A549 (cell line): ENCODE results near the gene FAAP100. TPM values are rescaled to one million over a fixed set of nuclear protein-coding genes. Genes with fewer than 3 reads are reported as not detected.

Experiments used
- BCL3 ChIP-seq: fragments of >200 bp; sonication (Bioruptor Twin); formaldehyde crosslinking; IDR thresholded peaks from 3 replicates; pipeline ENCODE4 v1.6.1; 2016
- CBX2 ChIP-seq: fragments of 200-600 bp; sonication (generic); IDR thresholded peaks from 2 replicates; pipeline ENCODE4 v1.6.1; 2016; ENCODE audit warnings: low read depth, mild to moderate bottlenecking, borderline replicate concordance
- CBX8 ChIP-seq: fragments of 200-600 bp; sonication (generic); IDR thresholded peaks from 2 replicates; pipeline ENCODE4 v1.6.1; 2016
- CEBPB ChIP-seq, 2 experiments: fragments of >200 bp in 1 of 2; sonication (Bioruptor Twin) in 1 of 2; formaldehyde crosslinking in 1 of 2; IDR thresholded peaks; 2 replicates each; pipeline ENCODE4 v1.6.1; 2012 to 2016
- CHD2 ChIP-seq: fragments of 150-350 bp; IDR thresholded peaks from 2 replicates; pipeline ENCODE4 v1.6.1; 2014; ENCODE audit warnings: low read length; ENCODE audit not compliant: partially characterized antibody
- CHD4 ChIP-seq: fragments of 200-600 bp; sonication (generic); IDR thresholded peaks from 2 replicates; pipeline ENCODE4 v1.6.1; 2016; ENCODE audit warnings: antibody characterized with exemption, mild to moderate bottlenecking, borderline replicate concordance
- CTCF ChIP-seq: fragments of >200 bp; sonication (Bioruptor Twin); formaldehyde crosslinking; IDR thresholded peaks from 3 replicates; pipeline ENCODE4 v1.5.1; 2016
- E2F6 ChIP-seq: IDR thresholded peaks from 2 replicates; pipeline ENCODE4 v1.6.1; 2012; ENCODE audit warnings: low read depth, borderline replicate concordance
- ELK1 ChIP-seq: fragments of 150-350 bp; IDR thresholded peaks from 2 replicates; pipeline ENCODE4 v1.6.1; 2014; ENCODE audit warnings: low read depth, mild to moderate bottlenecking, low read length
- FOSL2 ChIP-seq, 2 experiments: fragments of 450-650 bp in 1 of 2; fragments of >200 bp in 1 of 2; sonication (Bioruptor Twin) in 1 of 2; formaldehyde crosslinking; IDR thresholded peaks; 2 replicates each; pipeline versions ENCODE4 v1.5.0 to v1.6.1; 2016 to 2020; ENCODE audit warnings: mild to moderate bottlenecking in 1 of 2, moderate library complexity in 1 of 2
- GATA3 ChIP-seq: IDR thresholded peaks from 2 replicates; pipeline ENCODE4 v1.6.1; 2012; ENCODE audit warnings: borderline replicate concordance
- HDAC2 ChIP-seq: fragments of 200-600 bp; sonication (generic); IDR thresholded peaks from 2 replicates; pipeline ENCODE4 v1.6.1; 2016
- HEYL ChIP-seq: fragments of 250-450 bp; sonication (Bioruptor Pico); IDR thresholded peaks from 2 replicates; pipeline ENCODE4 v1.8.0; 2021; ENCODE audit warnings: mild to moderate bottlenecking, moderate library complexity
- HOXA7 ChIP-seq: fragments of 250-450 bp; sonication (Bioruptor Pico); IDR thresholded peaks from 2 replicates; pipeline ENCODE4 v1.5.0; 2020; ENCODE audit warnings: mild to moderate bottlenecking, moderate library complexity
- HOXB13 ChIP-seq: fragments of 250-450 bp; sonication (Bioruptor Pico); IDR thresholded peaks from 2 replicates; pipeline ENCODE4 v1.5.0; 2020; ENCODE audit warnings: low read depth, mild to moderate bottlenecking, moderate library complexity
- JUN ChIP-seq, 2 experiments: fragments of >200 bp; sonication (Bioruptor Twin); formaldehyde crosslinking; IDR thresholded peaks; 2 replicates in 1 of 2; 3 replicates in 1 of 2; pipeline ENCODE4 v1.6.1; 2016 to 2017
- JUNB ChIP-seq: fragments of >200 bp; sonication (Bioruptor Twin); formaldehyde crosslinking; IDR thresholded peaks from 2 replicates; pipeline ENCODE4 v1.6.1; 2016
- KDM1A ChIP-seq: fragments of 200-600 bp; sonication (generic); IDR thresholded peaks from 2 replicates; pipeline ENCODE4 v1.6.1; 2016; ENCODE audit warnings: low read depth, mild to moderate bottlenecking
- KDM5A ChIP-seq: fragments of 200-600 bp; sonication (generic); IDR thresholded peaks from 2 replicates; pipeline ENCODE4 v1.6.1; 2016; ENCODE audit warnings: antibody characterized with exemption, mild to moderate bottlenecking
- MAFK ChIP-seq: fragments of 450-650 bp; IDR thresholded peaks from 2 replicates; pipeline ENCODE4 v1.6.1; 2014; ENCODE audit not compliant: partially characterized antibody
- MAX ChIP-seq: IDR thresholded peaks from 2 replicates; pipeline ENCODE4 v1.6.1; 2012
- MAZ ChIP-seq: fragments of 150-350 bp; IDR thresholded peaks from 2 replicates; pipeline ENCODE4 v1.6.1; 2014; ENCODE audit warnings: antibody characterized with exemption, low read depth, low read length, borderline replicate concordance
- MYC ChIP-seq: IDR thresholded peaks from 2 replicates; pipeline ENCODE4 v1.6.1; 2012; ENCODE audit warnings: mild to moderate bottlenecking, inconsistent platforms, low read length, improper control_type of control experiment, borderline replicate concordance
- NFE2L2 ChIP-seq: fragments of 150-350 bp; conservative IDR thresholded peaks from 2 replicates; pipeline ENCODE4 v1.6.1; 2014; ENCODE audit warnings: low read length
- PHF8 ChIP-seq: fragments of 200-600 bp; sonication (generic); IDR thresholded peaks from 2 replicates; pipeline ENCODE4 v1.6.1; 2016; ENCODE audit warnings: low read depth, mild to moderate bottlenecking, antibody characterized with exemption, moderate library complexity, borderline replicate concordance
- POLR2A ChIP-seq: IDR thresholded peaks from 2 replicates; pipeline ENCODE4 v1.6.1; 2012; ENCODE audit warnings: mild to moderate bottlenecking, low read length
- POLR2AphosphoS2 ChIP-seq: conservative IDR thresholded peaks from 2 replicates; pipeline ENCODE4 v1.6.1; 2012; ENCODE audit warnings: low read length, improper control_type of control experiment, inconsistent platforms
- RFX5 ChIP-seq: fragments of 450-650 bp; IDR thresholded peaks from 2 replicates; pipeline ENCODE4 v1.7.1; 2014; ENCODE audit warnings: antibody characterized with exemption, mild to moderate bottlenecking, moderate library complexity
- RNF2 ChIP-seq: fragments of 200-600 bp; sonication (generic); IDR thresholded peaks from 2 replicates; pipeline ENCODE4 v1.6.1; 2016; ENCODE audit warnings: low read depth, mild to moderate bottlenecking, antibody characterized with exemption, moderate library complexity, borderline replicate concordance
- TP53 ChIP-seq: fragments of 250-450 bp; sonication (Bioruptor Pico); IDR thresholded peaks from 2 replicates; pipeline ENCODE4 v1.5.0; 2021; ENCODE audit warnings: mild to moderate bottlenecking, moderate library complexity
- ZC3H11A ChIP-seq: fragments of 450-650 bp; IDR thresholded peaks from 2 replicates; pipeline ENCODE4 v1.6.1; 2014; ENCODE audit warnings: antibody characterized with exemption, mild to moderate bottlenecking
- ZFP36 ChIP-seq: fragments of 450-650 bp; IDR thresholded peaks from 2 replicates; pipeline ENCODE4 v1.6.1; 2014; ENCODE audit warnings: borderline replicate concordance; ENCODE audit not compliant: partially characterized antibody
- ZSCAN20 ChIP-seq: fragments of 250-450 bp; sonication (Bioruptor Pico); IDR thresholded peaks from 2 replicates; pipeline ENCODE4 v1.8.0; 2022; ENCODE audit warnings: mild to moderate bottlenecking, moderate library complexity
- polyA plus RNA-seq, 4 experiments: library from polyadenylated mRNA; depleted of rRNA in 3 of 4; stranded (reverse); fragments of >200 nt; fragmentation: RNase III in 1 of 4; extraction: RNeasy Plus Mini Kit Qiagen cat#74134 plus additional on column Dnase treatment in 1 of 4; gene quantifications; 2 replicates in 3 of 4; 3 replicates in 1 of 4; pipeline ENCODE4 v1.2.3, GENCODE V29; 2011 to 2017
- TF ChIP-seq, protein P1 (sequence below): fragments of 450-650 bp; IDR thresholded peaks from 2 replicates; pipeline ENCODE4 v1.6.1; 2014; ENCODE audit warnings: antibody characterized with exemption

FAAP100 gene
- polyA plus RNA-seq, 2 of the 4 experiments (the other 2 are of a cell fraction) = 5.4 to 16.8 TPM

DNA sequence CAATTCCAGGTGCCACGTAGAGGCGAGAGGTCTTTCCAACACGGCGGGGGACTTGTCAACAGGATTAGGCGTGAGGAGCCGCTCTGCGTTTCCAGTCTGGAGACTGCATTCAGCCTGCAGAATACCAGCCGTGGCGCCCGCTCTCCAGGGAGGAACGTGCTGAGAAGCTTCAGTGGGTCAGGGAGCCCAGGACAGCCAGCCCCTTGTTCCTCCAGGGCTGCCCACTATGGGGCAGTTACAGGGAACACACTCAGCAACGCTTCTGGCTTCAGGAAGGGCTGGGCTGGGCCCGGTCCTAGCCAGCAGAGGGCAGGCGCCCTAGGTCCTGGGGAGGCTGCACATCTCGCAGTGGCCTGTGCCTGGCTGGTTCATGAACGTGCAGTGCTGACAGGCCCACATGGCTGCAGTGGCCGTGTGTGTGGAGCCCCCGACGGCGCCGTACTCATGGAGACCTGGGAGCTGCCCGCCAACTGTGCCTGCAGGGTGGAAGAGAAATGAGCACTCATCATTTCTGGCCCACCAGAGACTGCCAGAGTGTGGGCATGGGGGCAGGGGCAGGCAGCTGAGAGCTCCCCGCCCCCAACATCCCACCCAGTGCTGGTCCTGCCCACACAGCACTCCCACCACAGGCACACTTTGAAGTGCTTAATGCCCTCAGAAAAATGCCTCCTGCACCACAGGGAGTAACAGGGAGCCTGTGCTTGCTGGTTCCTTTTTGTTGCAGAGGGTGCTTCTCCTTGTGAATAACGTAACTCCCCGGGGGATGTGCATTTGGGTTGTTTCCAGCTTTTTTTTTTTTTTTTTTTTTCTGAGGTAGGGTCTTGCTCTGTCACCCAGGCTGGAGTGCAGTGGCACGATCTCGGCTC, 7.0 kb upstream of the FAAP100 start (continued):
- TF ChIP-seq NFE2L2 = no peak
- no peak for TF ChIP-seq GATA3
- no peak for TF ChIP-seq CHD2
- TF ChIP-seq JUN (IDR thresholded peaks at IDR 0.05) = no peak
- no peak for TF ChIP-seq MYC
- TF ChIP-seq CEBPB (IDR thresholded peaks at IDR 0.05) = no peak
- TF ChIP-seq TP53 (CRISPR knock-in tag) = no peak
- no peak for TF ChIP-seq FOSL2 (IDR thresholded peaks at IDR 0.05)
- TF ChIP-seq FOSL2 (CRISPR knock-in tag; IDR thresholded peaks at IDR 0.05) = no peak
- no peak for TF ChIP-seq ELK1
- 0 out of 2 replicates have a peak, but pooled peaks have one; percentile 16 for TF ChIP-seq E2F6
- no peak for TF ChIP-seq CBX2
- TF ChIP-seq CTCF = peak; percentile 62
- no peak for TF ChIP-seq JUNB
- TF ChIP-seq ZC3H11A = no peak
- TF ChIP-seq KDM1A = no peak
- TF ChIP-seq KDM5A = no peak
- TF ChIP-seq POLR2A = no peak
- TF ChIP-seq MAX = peak; percentile 87
- TF ChIP-seq PHF8 = no peak
- no peak for TF ChIP-seq ZFP36
- TF ChIP-seq MAZ = no peak
- no peak for TF ChIP-seq HEYL (CRISPR knock-in tag)
- TF ChIP-seq RNF2 = no peak
- TF ChIP-seq, protein P1, sequence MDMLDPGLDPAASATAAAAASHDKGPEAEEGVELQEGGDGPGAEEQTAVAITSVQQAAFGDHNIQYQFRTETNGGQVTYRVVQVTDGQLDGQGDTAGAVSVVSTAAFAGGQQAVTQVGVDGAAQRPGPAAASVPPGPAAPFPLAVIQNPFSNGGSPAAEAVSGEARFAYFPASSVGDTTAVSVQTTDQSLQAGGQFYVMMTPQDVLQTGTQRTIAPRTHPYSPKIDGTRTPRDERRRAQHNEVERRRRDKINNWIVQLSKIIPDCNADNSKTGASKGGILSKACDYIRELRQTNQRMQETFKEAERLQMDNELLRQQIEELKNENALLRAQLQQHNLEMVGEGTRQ = no peak
- TF ChIP-seq HDAC2 = no peak
- TF ChIP-seq ZSCAN20 = no peak
- no peak for TF ChIP-seq CBX8
- no peak for TF ChIP-seq HOXA7 (CRISPR knock-in tag)
- no peak for TF ChIP-seq MAFK
- no peak for TF ChIP-seq BCL3
- TF ChIP-seq POLR2AphosphoS2 = no peak
- no peak for TF ChIP-seq CHD4
- no peak for TF ChIP-seq RFX5
- TF ChIP-seq HOXB13 (CRISPR knock-in tag) = no peak
